Ammon's horn (tissue), 1 donor: ENCODE data around the gene IKZF4.
"Not testable (repeated sequence)": the region's sequence is repeated elsewhere in the genome, so short reads cannot be mapped to it uniquely, and the experiment has no call there.

Source experiments
- DNase-seq: peaks from one replicate; pipeline ENCODE4 v3.0.0-alpha.2; 2016; ENCODE audit warnings: low spot score

IKZF4 gene

DNA sequence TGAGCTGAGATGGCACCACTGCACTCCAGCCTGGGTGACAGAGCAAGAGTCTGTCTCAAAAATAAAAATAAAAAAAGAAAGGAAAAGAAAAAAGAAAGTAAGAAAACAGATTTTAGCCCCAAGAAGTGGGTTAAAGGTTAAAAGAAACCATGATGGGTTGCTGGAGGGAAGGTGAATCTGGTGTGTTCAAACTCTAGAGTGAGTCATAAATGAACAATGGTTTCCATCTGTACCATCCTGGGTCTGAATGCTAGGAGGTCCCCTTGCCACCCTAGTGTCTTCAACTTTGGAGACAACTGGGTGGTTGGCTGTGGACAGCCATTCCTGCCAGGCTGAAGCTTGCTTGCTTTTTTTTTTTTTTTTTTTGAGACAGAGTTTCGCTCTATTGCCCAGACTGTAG lies 19.3 kb downstream of the IKZF4 start:
- DNase-seq: no peak

- DNase-seq: no peak
These were observed 20.2 kb downstream of the IKZF4 start for GRCh38 chr12:56040963-56041551.

DNA sequence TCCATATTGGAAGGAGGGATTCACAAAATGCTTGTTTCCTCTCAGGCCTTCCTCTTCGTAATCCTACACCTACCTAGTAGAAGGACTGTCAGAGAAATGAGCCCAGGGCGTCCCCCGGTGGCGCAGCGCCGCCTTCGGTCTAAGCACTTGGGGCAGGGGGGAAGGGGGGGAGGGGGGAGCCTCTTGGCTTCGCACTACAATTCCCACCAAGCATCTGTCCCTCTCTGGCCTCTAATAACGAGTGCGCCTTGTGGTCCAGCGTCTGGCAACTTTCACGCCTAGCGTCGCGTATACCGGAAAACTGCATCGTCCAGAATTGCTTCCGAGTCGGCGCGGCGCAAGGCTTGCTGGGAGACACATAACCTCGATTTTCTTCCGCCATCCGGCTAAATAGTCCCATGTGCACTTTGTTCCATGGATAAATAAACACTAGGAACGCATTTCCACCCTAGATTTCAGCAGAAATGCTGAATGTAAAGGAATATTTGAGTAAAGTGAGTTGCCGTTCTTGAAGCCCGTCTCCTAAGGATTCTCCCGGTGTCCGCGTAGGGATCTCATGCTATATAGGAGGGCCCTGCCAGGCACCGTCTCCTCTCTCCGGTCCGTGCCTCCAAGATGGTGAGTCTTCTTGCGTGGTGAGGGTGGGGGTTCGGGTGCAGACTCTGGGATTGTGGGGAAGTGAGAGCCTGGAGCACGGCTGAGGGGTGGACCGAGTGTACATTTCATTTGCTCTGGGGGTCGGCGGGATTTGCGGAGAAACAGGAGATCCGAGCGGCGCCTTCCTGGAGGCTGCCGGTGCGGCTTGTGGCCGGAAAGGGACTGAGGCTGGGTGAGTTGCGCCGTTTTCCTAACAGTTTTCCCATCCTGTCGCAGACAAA lies 20.9 kb downstream of the IKZF4 start, which contains the start of gene RPS26:
Gene RPS26 (plus strand): TSS at position 367 of the 878 bp plus-strand sequence. CDS start 249 bp downstream, at position 616.
- DNase-seq: peak; percentile 98

DNA sequence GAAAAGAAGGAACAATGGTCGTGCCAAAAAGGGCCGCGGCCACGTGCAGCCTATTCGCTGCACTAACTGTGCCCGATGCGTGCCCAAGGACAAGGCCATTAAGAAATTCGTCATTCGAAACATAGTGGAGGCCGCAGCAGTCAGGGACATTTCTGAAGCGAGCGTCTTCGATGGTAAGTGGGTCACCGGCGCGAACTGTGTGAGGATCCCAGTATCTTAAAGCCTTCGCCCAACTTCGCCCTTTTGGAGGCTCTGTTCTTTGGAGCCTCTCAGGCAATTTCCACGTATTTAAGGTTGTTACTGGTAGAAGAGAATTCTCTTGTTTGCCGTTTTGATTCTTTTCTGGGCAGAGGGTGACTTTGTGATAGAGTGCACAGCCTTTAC lies 21.6 kb downstream of the IKZF4 start:
- DNase-seq: not testable (repeated sequence)

- DNase-seq: no peak
These were observed 22.0 kb downstream of the IKZF4 start for GRCh38 chr12:56042843-56043242.

- no peak for DNase-seq
These were observed 25.4 kb downstream of the IKZF4 start for GRCh38 chr12:56046027-56046780.

GRCh38 chr12:56053407-56053893 lies 32.6 kb downstream of the IKZF4 start:
- DNase-seq: no peak

DNA sequence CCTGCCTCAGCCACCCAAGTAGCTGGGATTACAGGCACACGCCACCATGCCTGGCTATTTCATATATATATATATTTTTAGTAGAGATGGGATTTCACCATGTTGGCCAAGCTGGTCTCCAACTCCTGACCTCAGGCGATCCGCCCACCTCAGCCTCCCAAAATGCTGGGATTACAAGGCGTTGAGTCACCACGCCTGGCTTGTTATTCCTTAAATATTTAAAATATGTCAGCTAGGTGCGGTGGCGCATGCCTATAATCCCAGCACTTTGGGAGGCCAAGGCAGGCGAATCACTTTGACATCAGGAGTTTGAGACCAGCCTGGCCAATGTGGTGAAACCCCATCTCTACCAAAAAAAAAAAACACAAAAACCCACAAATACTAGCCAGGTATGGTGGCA lies 39.1 kb downstream of the IKZF4 start:
- not testable (repeated sequence) for DNase-seq

GRCh38 chr12:56061982-56062381 lies 41.1 kb downstream of the IKZF4 start:
- no peak for DNase-seq

DNA sequence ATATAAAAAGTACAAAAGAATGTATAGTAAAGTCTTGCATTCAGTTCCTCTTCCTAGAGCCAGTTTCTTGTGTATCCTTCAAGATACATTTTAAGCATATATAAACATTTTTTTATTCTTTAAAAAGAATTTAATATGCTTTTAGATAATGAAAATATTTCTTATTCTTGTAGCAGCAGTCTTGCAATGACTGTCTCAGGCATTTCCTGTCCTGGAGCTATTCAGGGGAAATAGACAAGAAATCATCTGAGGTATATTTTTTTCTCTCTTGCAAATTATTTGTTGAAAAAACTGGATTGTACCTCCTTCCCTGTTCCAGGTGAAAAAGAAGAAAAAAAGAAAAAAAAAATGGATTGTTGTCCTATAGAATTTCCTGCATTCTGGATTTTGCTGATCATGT lies 42.2 kb downstream of the IKZF4 start:
- no peak for DNase-seq

- DNase-seq: no peak
These were observed 50.8 kb downstream of the IKZF4 start for GRCh38 chr12:56071648-56072047.

- no peak for DNase-seq
These were observed 53.6 kb downstream of the IKZF4 start for GRCh38 chr12:56074396-56074795.

DNA sequence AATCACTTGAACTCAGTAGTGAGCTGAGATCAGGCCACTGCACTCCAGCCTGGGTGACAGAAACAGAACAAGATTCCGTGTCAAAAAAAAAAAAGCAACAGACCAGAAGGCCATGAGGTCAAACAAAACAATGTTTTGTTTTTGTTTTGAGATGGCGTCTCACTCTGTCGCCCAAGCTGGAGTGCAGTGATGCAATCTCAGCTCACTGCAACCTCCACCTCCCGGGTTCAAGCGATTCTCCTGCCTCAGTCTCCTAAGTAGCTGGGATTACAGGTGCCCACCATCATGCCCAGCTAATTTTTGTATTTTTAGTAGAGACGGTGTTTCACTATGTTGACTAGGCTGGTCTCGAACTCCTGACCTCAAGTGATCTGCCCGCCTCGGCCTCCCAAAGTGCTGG lies 57.1 kb downstream of the IKZF4 start:
- not testable (repeated sequence) for DNase-seq

- DNase-seq: no peak
These were observed 57.6 kb downstream of the IKZF4 start for GRCh38 chr12:56078427-56078826.

GRCh38 chr12:56078931-56079722 lies 58.3 kb downstream of the IKZF4 start:
- DNase-seq: peak; percentile 84

DNA sequence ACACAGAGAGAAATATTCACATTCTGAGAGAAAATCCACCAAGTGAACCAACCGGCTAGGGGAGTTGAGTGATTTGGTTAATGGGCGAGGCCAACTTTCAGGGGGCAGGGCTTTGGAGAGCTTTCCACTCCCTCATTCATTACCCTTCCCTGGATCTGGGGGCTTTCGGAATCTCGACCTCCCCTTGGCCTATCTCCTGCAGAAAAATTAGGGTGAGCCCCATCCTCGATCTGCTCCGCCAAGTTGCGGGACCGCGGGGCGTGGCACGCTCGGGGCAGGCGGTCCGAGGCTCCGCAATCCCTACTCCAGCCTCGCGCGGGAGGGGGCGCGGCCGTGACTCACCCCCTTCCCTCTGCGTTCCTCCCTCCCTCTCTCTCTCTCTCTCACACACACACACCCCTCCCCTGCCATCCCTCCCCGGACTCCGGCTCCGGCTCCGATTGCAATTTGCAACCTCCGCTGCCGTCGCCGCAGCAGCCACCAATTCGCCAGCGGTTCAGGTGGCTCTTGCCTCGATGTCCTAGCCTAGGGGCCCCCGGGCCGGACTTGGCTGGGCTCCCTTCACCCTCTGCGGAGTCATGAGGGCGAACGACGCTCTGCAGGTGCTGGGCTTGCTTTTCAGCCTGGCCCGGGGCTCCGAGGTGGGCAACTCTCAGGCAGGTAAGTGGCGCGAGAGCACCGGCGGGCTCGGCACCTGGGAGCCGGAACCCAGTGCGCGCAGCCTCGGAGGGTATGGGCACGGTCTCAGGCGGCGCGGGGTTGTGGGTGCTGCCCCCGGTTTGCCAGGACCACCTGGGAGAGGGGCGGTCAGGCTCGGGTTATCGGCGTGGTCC lies 59.1 kb downstream of the IKZF4 start, which contains the start of gene ERBB3:
Gene ERBB3 (plus strand): TSS at position 443 of the 833 bp plus-strand sequence. CDS start 136 bp downstream, at position 579.
- DNase-seq: peak; percentile 89

DNA sequence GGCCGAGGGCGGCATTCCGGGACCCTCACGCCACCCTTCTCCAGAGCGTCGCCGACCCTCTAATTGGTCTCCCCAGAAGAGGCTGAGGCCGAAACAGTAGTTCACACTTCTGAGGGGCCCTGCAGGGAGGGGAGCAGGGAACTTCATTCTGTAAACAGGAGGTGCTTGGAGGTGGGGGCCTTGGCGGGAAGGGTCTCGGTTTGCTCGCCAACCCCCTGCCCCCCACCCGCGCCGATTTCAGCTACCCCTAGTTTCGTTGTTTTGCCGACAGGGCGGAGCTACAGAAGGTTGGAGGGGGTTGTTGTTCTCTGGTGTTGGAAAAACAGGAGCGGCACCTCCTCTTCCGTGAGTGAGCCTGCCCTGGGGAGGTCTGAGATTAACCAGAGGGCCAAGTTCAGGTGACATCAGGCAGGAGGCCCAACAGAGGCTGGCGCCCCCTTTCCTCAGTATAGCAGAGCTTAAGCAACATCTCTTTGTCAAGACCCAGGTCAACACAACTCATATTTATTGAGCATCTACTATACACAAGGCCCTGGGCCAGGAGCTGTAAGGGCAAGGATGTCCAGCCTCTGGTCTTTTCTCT lies 59.8 kb downstream of the IKZF4 start:
- DNase-seq: no peak

GRCh38 chr12:56081393-56082347 lies 60.8 kb downstream of the IKZF4 start:
- DNase-seq: peak; percentile 88

- no peak for DNase-seq
These were observed 61.5 kb downstream of the IKZF4 start for GRCh38 chr12:56082382-56082781.
